ENCODE measurements around the gene ANKFY1.

DNA sequence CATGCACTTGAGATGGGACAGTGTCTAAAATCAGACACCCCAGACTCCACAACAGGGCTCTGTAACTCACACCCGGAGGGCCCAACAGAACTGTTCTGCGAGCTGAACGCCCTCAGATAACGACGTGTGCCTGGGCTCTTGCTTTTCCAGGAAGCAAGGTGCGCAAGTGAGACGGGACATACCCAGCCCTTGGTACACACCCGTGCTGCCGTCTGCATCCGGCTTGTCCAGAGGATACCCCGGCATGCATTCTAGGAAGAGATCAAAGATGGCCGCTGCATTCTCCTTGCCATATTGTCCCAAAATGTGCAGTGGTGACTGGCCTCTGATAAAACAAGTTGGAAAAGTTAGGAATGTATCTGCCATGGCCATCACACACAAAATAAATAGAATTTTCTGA is 91.4 kb downstream of the ANKFY1 start:
- TF ChIP-seq, protein P1, sequence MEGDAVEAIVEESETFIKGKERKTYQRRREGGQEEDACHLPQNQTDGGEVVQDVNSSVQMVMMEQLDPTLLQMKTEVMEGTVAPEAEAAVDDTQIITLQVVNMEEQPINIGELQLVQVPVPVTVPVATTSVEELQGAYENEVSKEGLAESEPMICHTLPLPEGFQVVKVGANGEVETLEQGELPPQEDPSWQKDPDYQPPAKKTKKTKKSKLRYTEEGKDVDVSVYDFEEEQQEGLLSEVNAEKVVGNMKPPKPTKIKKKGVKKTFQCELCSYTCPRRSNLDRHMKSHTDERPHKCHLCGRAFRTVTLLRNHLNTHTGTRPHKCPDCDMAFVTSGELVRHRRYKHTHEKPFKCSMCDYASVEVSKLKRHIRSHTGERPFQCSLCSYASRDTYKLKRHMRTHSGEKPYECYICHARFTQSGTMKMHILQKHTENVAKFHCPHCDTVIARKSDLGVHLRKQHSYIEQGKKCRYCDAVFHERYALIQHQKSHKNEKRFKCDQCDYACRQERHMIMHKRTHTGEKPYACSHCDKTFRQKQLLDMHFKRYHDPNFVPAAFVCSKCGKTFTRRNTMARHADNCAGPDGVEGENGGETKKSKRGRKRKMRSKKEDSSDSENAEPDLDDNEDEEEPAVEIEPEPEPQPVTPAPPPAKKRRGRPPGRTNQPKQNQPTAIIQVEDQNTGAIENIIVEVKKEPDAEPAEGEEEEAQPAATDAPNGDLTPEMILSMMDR (IDR thresholded peaks at IDR 0.05) = no peak
- TF ChIP-seq POLR2A (IDR thresholded peaks at IDR 0.05) = no peak

Data from body of pancreas (tissue), 4 donors.